Breast epithelium (tissue), 4 donors: Measurements from ENCODE around the gene GIGYF2. TPM values are rescaled to one million over a fixed set of nuclear protein-coding genes. Genes with fewer than 3 reads are reported as not detected.

Experiments
- DNase-seq, 2 donors: peaks; one replicate each; pipeline ENCODE4 v3.0.0-alpha.2; 2019; ENCODE audit warnings: low spot score in 2 of 2
- H3K27ac ChIP-seq, 2 donors: fragments of 200-600 bp; sonication (generic) in 1 of 2; one replicate each; pipeline ENCODE4 v1.5.1; 2016 to 2019; ENCODE audit warnings: mild to moderate bottlenecking in 1 of 2
- H3K27me3 ChIP-seq, 2 donors: fragments of 200-600 bp; sonication (generic) in 1 of 2; one replicate each; pipeline versions ENCODE4 v1.5.1 to v1.6.0; 2017 to 2019; ENCODE audit warnings: control low read depth in 1 of 2, mild to moderate bottlenecking in 1 of 2
- H3K36me3 ChIP-seq: fragments of 200-600 bp; one replicate; pipeline ENCODE4 v1.5.1; 2019
- H3K4me1 ChIP-seq, 2 donors: fragments of 200-600 bp; sonication (generic); one replicate each; pipeline ENCODE4 v1.5.1; 2016 to 2019; ENCODE audit warnings: control low read depth in 1 of 2
- H3K4me3 ChIP-seq, 3 donors: fragments of 200-600 bp; sonication (generic); 1 replicate in 2 of 3; 2 replicates in 1 of 3; pipeline ENCODE4 v1.5.1; 2016 to 2019; ENCODE audit warnings: mild to moderate bottlenecking in 3 of 3, moderate library complexity in 2 of 3
- H3K9me3 ChIP-seq, 2 donors: fragments of 200-600 bp; sonication (generic) in 1 of 2; one replicate each; pipeline ENCODE4 v1.5.1; 2016 to 2019; ENCODE audit warnings: control low read depth in 1 of 2
- POLR2A ChIP-seq: fragments of 450-650 bp; IDR thresholded peaks from one replicate; pipeline ENCODE4 v1.6.1; 2016; ENCODE audit warnings: antibody characterized with exemption, mild to moderate bottlenecking, moderate library complexity
- POLR2AphosphoS5 ChIP-seq, 3 donors: sonication (generic); formaldehyde crosslinking; IDR thresholded peaks; one replicate each; pipeline ENCODE4 v1.6.1; 2017; ENCODE audit warnings: antibody characterized with exemption in 3 of 3
- intact Hi-C: fragments of 100-400 bp; cut with DNase I; formaldehyde crosslinking; loops from one replicate; pipeline ENCODE4 v1.15.1; 2023; ENCODE audit warnings: low total_unique reads
- total RNA-seq, 3 donors: library from RNA; depleted of rRNA; stranded (reverse); fragments of >200 nt; gene quantifications; one replicate each; pipeline ENCODE4 v1.1.0, GENCODE V29; 2016
- TF ChIP-seq, protein P1 (sequence below), 3 donors: fragments of 450-650 bp; IDR thresholded peaks; one replicate each; pipeline ENCODE4 v1.5.1; 2016 to 2017; ENCODE audit warnings: antibody characterized with exemption in 3 of 3, mild to moderate bottlenecking in 3 of 3, moderate library complexity in 3 of 3

GIGYF2 gene
- total RNA-seq, 3 donors from 2014 or later, result 79.8 to 156 (median 103) TPM

- no peak for TF ChIP-seq POLR2A
- no peak for TF ChIP-seq POLR2AphosphoS5 (IDR thresholded peaks at IDR 0.05)
- TF ChIP-seq, protein P1, sequence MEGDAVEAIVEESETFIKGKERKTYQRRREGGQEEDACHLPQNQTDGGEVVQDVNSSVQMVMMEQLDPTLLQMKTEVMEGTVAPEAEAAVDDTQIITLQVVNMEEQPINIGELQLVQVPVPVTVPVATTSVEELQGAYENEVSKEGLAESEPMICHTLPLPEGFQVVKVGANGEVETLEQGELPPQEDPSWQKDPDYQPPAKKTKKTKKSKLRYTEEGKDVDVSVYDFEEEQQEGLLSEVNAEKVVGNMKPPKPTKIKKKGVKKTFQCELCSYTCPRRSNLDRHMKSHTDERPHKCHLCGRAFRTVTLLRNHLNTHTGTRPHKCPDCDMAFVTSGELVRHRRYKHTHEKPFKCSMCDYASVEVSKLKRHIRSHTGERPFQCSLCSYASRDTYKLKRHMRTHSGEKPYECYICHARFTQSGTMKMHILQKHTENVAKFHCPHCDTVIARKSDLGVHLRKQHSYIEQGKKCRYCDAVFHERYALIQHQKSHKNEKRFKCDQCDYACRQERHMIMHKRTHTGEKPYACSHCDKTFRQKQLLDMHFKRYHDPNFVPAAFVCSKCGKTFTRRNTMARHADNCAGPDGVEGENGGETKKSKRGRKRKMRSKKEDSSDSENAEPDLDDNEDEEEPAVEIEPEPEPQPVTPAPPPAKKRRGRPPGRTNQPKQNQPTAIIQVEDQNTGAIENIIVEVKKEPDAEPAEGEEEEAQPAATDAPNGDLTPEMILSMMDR (IDR thresholded peaks at IDR 0.05), result no peak
- H3K9me3 ChIP-seq, result no peaks in the 10 kb centered on the region
- peak overlapping the region in 1 of 2 donors; percentile 32 for H3K27ac ChIP-seq
- H3K4me3 ChIP-seq, result no peak overlapping the region
- no peaks in the 10 kb centered on the region for H3K36me3 ChIP-seq
- DNase-seq, result no peak
- H3K27me3 ChIP-seq, result no peaks in the 10 kb centered on the region
- intact Hi-C loops, result no loop called here
- peaks cover 0 to 3% of the 10 kb centered on the region in 2 donors for H3K4me1 ChIP-seq
Measured at GRCh38 chr2:232658217-232658785, 38.8 kb upstream of the GIGYF2 start.

GRCh38 chr2:232659359-232659758, 37.8 kb upstream of the GIGYF2 start:
- no peaks in the 10 kb centered on the region for H3K9me3 ChIP-seq
- TF ChIP-seq POLR2A, result no peak
- TF ChIP-seq POLR2AphosphoS5 (IDR thresholded peaks at IDR 0.05), result no peak
- TF ChIP-seq, protein P1 (IDR thresholded peaks at IDR 0.05), result no peak
- peak overlapping the region in 1 of 2 donors; percentile 64 for H3K27ac ChIP-seq
- no peaks in the 10 kb centered on the region for H3K36me3 ChIP-seq
- no peak for DNase-seq
- H3K4me3 ChIP-seq, result no peak overlapping the region
- H3K27me3 ChIP-seq, result no peaks in the 10 kb centered on the region
- H3K4me1 ChIP-seq, result peaks cover 0 to 3% of the 10 kb centered on the region in 2 donors
- intact Hi-C loops, result no loop called here

DNA sequence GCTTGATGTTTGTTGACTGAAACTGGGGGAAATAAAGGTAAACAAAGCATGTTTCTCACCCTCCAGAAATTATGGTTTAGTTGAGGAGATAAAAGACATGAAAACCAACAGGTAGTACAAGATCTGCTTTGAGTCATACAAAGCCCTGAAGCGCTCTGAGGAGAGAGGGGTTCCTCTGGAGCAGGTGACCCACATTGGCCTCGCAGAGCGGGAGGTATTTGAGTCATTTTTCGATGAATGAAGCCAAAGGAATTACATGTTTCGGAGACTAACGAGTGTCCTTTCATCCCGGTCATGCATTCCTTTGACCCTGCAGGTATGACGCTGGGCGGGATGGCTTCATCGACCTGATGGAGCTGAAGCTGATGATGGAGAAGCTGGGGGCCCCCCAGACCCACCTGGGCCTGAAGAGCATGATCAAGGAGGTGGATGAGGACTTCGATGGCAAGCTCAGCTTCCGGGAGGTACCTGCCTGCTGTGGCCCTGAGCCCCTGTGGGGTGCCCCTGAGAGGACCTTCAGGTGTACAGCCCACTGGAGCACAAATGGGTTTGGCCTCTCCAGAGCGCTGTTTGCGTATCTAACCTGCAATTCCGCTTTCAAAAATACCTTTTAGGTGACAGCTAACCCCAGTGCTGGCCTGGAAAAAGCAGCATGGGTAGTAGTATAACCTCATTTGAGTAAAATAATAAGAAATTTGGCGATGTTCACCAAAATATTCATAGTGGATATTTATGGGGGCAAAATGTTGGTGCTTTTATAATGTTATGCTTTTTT, 34.5 kb upstream of the GIGYF2 start:
- H3K9me3 ChIP-seq, result no peaks in the 10 kb centered on the region
- intact Hi-C loops, result no loop called here
- no peaks in the 10 kb centered on the region for H3K4me1 ChIP-seq
- DNase-seq, result no peak
- H3K36me3 ChIP-seq, result no peaks in the 10 kb centered on the region
- H3K27me3 ChIP-seq, result no peaks in the 10 kb centered on the region
- H3K27ac ChIP-seq, result peak overlapping the region in 1 of 2 donors; percentile 55
- TF ChIP-seq, protein P1 (IDR thresholded peaks at IDR 0.05), result no peak
- TF ChIP-seq POLR2A, result no peak
- no peak for TF ChIP-seq POLR2AphosphoS5 (IDR thresholded peaks at IDR 0.05)
- H3K4me3 ChIP-seq, result no peak overlapping the region

DNA sequence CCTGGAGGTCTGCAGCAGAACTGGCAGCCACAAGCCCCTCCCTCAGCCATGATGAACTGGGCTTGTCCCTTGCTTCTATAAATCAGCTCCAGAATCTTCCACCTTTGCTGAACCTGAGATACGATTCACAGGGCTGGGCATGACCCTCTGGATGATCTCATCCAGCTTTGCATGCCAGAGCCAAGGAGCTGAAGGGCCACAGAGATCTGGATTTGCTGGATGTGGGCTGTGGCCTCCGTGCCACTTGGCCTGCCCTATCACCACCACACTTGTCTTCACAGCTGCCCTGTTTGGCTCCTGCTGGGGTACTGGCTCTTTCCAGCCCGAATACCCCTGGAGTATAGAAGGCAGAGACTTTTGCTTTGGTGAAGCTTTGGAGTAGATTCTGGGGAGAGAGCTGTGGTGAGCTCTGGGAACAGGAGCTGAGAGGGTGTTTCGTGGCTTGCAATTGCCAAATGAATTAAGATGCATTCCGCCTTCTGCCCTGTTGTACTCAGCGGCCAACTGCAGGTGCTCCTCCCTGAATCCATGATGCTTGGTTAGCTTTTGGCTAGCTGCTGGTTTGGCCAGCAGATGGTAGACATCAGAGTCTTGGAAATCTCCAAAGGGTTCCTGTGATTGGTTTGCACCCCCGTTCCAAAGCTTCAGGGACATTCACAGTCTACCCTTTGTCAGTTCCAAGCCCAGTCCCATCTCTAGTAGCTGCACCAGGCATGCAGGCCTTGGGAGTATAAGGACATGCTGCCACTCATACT, 30.9 kb upstream of the GIGYF2 start:
- H3K36me3 ChIP-seq, result no peaks in the 10 kb centered on the region
- no peaks in the 10 kb centered on the region for H3K4me1 ChIP-seq
- no peaks in the 10 kb centered on the region for H3K9me3 ChIP-seq
- TF ChIP-seq, protein P1 (IDR thresholded peaks at IDR 0.05), result no peak
- TF ChIP-seq POLR2A (no peak), POLR2AphosphoS5 (IDR thresholded peaks at IDR 0.05) (no peak)
- intact Hi-C loops, result no loop called here
- H3K27ac ChIP-seq, result peak overlapping the region in 1 of 2 donors; percentile 32
- H3K27me3 ChIP-seq, result no peaks in the 10 kb centered on the region
- H3K4me3 ChIP-seq, result no peak overlapping the region
- no peak for DNase-seq
